OCI-LY7 (cell line): Measurements from ENCODE around the gene TMEM186. TPM values are rescaled to one million over a fixed set of nuclear protein-coding genes. Genes with fewer than 3 reads are reported as not detected.

ENCODE experiments used
- BruUV-seq: library from RNA; stranded (reverse); fragments of 400-500 nt; replicated peaks from 2 replicates; lab custom pipeline; 2021; lab: Mats Ljungman, UMichigan
- CTCF ChIA-PET: fragments of 300-600 bp; sonication (Branson Sonifier 250); formaldehyde crosslinking; loops from one replicate; lab custom pipeline; 2022; ENCODE audit warnings: antibody characterized with exemption; ENCODE audit not compliant: unreplicated experiment; lab: Charles Lee
- POLR2A ChIA-PET: fragments of 300-600 bp; sonication (Branson Sonifier 250); formaldehyde crosslinking; loops from one replicate; lab custom pipeline; 2022; ENCODE audit warnings: antibody characterized with exemption; lab: Charles Lee
- DNase-seq: peaks from one replicate; pipeline ENCODE4 v3.0.0-alpha.2; 2015; ENCODE audit warnings: low spot score
- H2AFZ ChIP-seq: fragments of 200-600 bp; sonication (generic), shearing (Covaris generic); 2 replicates; pipeline ENCODE4 v1.6.1; 2014; ENCODE audit warnings: mild to moderate bottlenecking, antibody characterized with exemption, low read length, moderate library complexity
- H3K27ac ChIP-seq: fragments of 200-600 bp; sonication (generic); 2 replicates; pipeline ENCODE4 v1.5.1; 2014; ENCODE audit warnings: mixed run types, low read depth, mild to moderate bottlenecking, moderate library complexity, low read length, inconsistent platforms; ENCODE audit not compliant: poor library complexity, severe bottlenecking
- H3K36me3 ChIP-seq: fragments of 200-600 bp; sonication (generic); 2 replicates; pipeline ENCODE4 v1.6.1; 2014; ENCODE audit warnings: mild to moderate bottlenecking, antibody characterized with exemption, low read length, moderate library complexity, mixed read lengths; ENCODE audit not compliant: insufficient read depth
- H3K4me1 ChIP-seq: fragments of 200-600 bp; sonication (generic); 2 replicates; pipeline ENCODE4 v1.5.1; 2014; ENCODE audit warnings: mild to moderate bottlenecking, low read length; ENCODE audit not compliant: insufficient read depth, poor library complexity, severe bottlenecking
- H3K4me2 ChIP-seq: fragments of 200-600 bp; sonication (generic); 2 replicates; pipeline ENCODE4 v1.6.1; 2014; ENCODE audit warnings: mild to moderate bottlenecking, low read length
- H3K4me3 ChIP-seq: fragments of 200-600 bp; sonication (generic); 2 replicates; pipeline ENCODE4 v1.5.1; 2014; ENCODE audit warnings: mild to moderate bottlenecking, low read depth, low read length; ENCODE audit not compliant: poor library complexity, severe bottlenecking
- H3K79me2 ChIP-seq: fragments of 200-600 bp; sonication (generic); 2 replicates; pipeline ENCODE4 v1.6.1; 2016; ENCODE audit warnings: low read depth, mild to moderate bottlenecking, low read length, moderate library complexity, mixed read lengths; ENCODE audit not compliant: insufficient read depth
- H3K9me2 ChIP-seq: fragments of 200-600 bp; sonication (generic); 2 replicates; pipeline ENCODE4 v1.6.1; 2016; ENCODE audit warnings: mild to moderate bottlenecking, low read length, mixed read lengths; ENCODE audit not compliant: insufficient read depth
- H3K9me3 ChIP-seq: fragments of 200-600 bp; sonication (generic); 2 replicates; pipeline ENCODE4 v1.6.1; 2014; ENCODE audit warnings: mild to moderate bottlenecking, mixed run types, low read length, mixed read lengths
- H4K20me1 ChIP-seq: fragments of 200-600 bp; sonication (generic); 2 replicates; pipeline ENCODE4 v1.6.1; 2014; ENCODE audit warnings: mild to moderate bottlenecking, antibody characterized with exemption, low read length, moderate library complexity, mixed read lengths; ENCODE audit not compliant: insufficient read depth
- CTCF ChIP-seq: fragments of 200-600 bp; sonication (generic); conservative IDR thresholded peaks from 2 replicates; pipeline ENCODE4 v1.5.1; 2014; ENCODE audit warnings: mild to moderate bottlenecking, antibody characterized with exemption, low read length, moderate library complexity, mixed read lengths
- EZH2phosphoT487 ChIP-seq: fragments of 200-600 bp; sonication (generic); IDR thresholded peaks from 2 replicates; pipeline ENCODE4 v1.6.1; 2018; ENCODE audit warnings: low read depth, borderline replicate concordance, mild to moderate bottlenecking, mixed run types, antibody characterized with exemption, low read length, moderate library complexity, mixed read lengths
- intact Hi-C: fragments of 100-400 bp; cut with micrococcal nuclease; formaldehyde crosslinking; loops from one replicate; pipeline ENCODE4 v1.10.0; 2022; ENCODE audit not compliant: unreplicated experiment
- total RNA-seq, 2 experiments: library from RNA; depleted of rRNA in 1 of 2; stranded (reverse); fragments of >200 nt in 1 of 2; shearing (Covaris generic) in 1 of 2; gene quantifications; 2 replicates each; pipeline ENCODE4 v1.2.3, GENCODE V29; 2014 to 2022

TMEM186 gene
- total RNA-seq, 2 experiments from 2014 or later = 11.7 to 18.1 TPM

- BruUV-seq = TSS peak; percentile 95
- Histone ChIP-seq H3K9me3 (no peaks in the 10 kb centered on the region), H4K20me1 (peaks cover 13% of the 10 kb centered on the region), H3K4me2 (peak overlapping the region; percentile 93), H3K36me3 (peaks cover 34% of the 10 kb centered on the region), H3K27ac (peak overlapping the region; percentile 39), H3K9me2 (no peaks in the 10 kb centered on the region), H3K4me1 (peaks cover 32% of the 10 kb centered on the region), H2AFZ (peak overlapping the region; percentile 76; the same call in 1 of the 2 replicates), H3K4me3 (peak overlapping the region; percentile 90), H3K79me2 (peaks cover 56% of the 10 kb centered on the region)
- CTCF ChIA-PET = no interaction called here
- POLR2A ChIA-PET = interaction anchor here (0.6 to 0.8 kb wide), 3 partner anchors 72 to 202 kb away, joined by 3 to 4 read pairs (median 3); partner anchors contain the start of gene CARHSP1
- no peak for TF ChIP-seq EZH2phosphoT487
- TF ChIP-seq CTCF = 0 out of 2 replicates have a peak, but pooled peaks have one; percentile 22
- intact Hi-C loops = loop anchor here (1.0 to 5.0 kb wide), 3 partner anchors 73 to 338 kb away; partner anchors contain the start of genes CARHSP1 and LITAFD
- DNase-seq = no peak
Observed at GRCh38 chr16:8796469-8797363, 723 bp downstream of the TMEM186 start.

GRCh38 chr16:8795818-8796217, 1.6 kb downstream of the TMEM186 start:
- no peak for DNase-seq
- POLR2A ChIA-PET = interaction anchor here (0.8 kb wide), 1 partner anchor 139 kb away, joined by 3 read pairs; no protein-coding TSS in a partner anchor
- Histone ChIP-seq H3K36me3 (peaks cover 25% of the 10 kb centered on the region), H3K79me2 (peaks cover 47% of the 10 kb centered on the region), H3K27ac (no peak overlapping the region), H4K20me1 (peaks cover 8% of the 10 kb centered on the region; the same call in 1 of the 2 replicates), H2AFZ (no peak overlapping the region), H3K4me3 (no peak overlapping the region), H3K4me2 (peak overlapping the region; percentile 93; the same call in 1 of the 2 replicates), H3K9me2 (no peaks in the 10 kb centered on the region), H3K9me3 (no peaks in the 10 kb centered on the region), H3K4me1 (peaks cover 28% of the 10 kb centered on the region)
- intact Hi-C loops = loop anchor here (2.0 to 5.0 kb wide), 2 partner anchors 86 to 339 kb away; partner anchors contain the start of gene LITAFD
- TF ChIP-seq EZH2phosphoT487 (no peak), CTCF (no peak)
- CTCF ChIA-PET = no interaction called here
- no TSS peak for BruUV-seq
